Mesenteric fat pad (tissue), 1 donor: ENCODE measurements around the gene WWP2. TPM values are rescaled to one million over a fixed set of nuclear protein-coding genes. Genes with fewer than 3 reads are reported as not detected.
"Not testable (repeated sequence)": the region's sequence is repeated elsewhere in the genome, so short reads cannot be mapped to it uniquely, and the experiment has no call there.

Experiments
- DNase-seq: peaks from one replicate; pipeline ENCODE4 v3.0.0-alpha.2; 2020; ENCODE audit warnings: low spot score
- total RNA-seq: library from RNA; stranded (reverse); fragmentation: NEBNext Ultra II Directional; extraction: Animal tissue kit (Norgen Biotek cat#: 25700); gene quantifications from one replicate; pipeline ENCODE4 v1.2.1, GENCODE V29; 2021
- donor health status: DM: yes; HTN: yes; CAD: no.

WWP2 gene
- total RNA-seq, 1 donor from 2014 or later: 43.0 TPM

DNA sequence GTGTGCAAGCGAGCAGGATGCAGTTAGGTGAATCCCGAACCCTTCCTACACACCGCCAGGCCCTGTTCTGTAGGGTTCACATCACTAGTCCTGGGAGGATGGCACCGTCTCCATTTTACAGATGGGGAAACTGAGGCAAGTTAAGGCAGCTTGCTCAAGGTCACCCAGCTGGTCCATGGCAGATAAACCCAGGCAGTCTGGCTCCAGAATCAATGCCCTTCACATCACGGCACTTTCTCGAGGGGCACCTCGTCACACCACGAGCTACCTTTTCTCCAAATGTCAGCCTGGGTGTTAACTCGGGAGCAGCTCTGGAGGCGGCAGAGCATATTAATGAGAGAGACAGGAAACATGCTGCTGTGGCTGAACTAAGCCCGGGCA lies 16.9 kb upstream of the WWP2 start:
- no peak for DNase-seq

DNA sequence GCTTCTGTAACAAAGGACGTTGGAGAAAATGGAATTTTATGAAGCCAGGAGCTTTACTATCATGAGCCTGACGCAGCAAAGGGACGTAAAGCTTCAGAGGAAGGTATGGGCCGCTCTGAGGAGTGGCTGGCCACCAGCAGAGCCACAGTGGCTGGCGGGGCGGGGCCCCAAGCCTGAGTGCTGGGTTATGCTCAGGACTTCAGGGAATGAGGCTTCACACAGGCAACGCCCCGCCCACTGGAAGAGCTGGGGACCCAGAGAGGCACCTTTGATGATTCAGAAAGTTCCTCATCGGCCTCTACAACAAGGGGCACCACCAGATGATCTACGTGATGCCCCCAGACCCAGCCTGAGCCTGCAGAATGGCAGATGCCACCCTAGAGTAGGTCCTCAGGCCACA lies 16.2 kb upstream of the WWP2 start:
- DNase-seq: no peak

- no peak for DNase-seq
Observed at GRCh38 chr16:69747115-69747514, 15.0 kb upstream of the WWP2 start.

DNA sequence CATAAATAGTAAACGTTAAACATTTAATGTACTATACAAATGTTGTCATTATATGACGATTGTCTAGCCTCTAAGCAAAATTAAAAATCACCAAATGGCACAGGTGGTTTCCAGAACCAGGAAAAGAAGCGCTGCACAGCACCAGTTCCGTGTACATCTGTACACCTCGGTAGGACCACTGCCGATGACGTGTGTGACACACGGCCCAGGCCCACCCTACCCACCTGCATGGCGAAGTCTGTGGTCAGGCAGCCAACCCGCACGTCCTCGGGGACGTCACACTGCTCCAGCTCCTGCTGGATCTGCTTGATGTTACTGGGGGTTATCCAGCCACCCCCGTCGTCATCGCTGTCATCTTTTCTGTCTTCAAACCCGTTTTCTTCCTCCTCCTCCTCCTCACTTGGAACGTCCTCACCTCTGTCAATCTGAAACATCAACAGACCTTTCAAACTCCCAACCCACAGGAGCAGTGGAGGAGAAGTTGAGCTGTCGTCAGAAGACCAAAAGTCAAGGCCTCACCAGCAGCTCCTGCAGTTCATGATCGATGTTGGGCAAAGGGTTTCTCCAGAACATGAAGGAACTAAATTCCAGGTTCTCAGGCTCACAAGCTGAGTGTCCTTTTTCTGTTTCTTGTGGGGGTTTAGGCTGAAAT lies 13.3 kb upstream of the WWP2 start:
- no peak for DNase-seq

DNA sequence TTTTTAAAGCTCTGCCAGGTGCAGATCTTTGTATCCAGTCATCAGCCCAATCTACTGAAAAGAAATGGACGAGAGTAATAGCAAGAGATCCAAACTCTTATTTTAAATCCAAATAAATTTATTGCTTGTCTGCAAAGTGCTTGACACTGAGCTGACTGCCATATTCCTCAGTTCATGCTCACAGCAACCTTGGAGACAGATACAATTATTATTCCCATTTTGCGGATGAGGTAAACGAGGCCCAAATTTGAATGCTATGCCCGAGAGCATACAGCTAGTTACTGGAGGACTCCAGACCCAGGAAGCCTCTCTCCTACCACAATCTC lies 8.0 kb upstream of the WWP2 start:
- no peak for DNase-seq

- DNase-seq: peak; percentile 99
Observed at GRCh38 chr16:69754469-69755310, 7.4 kb upstream of the WWP2 start, which contains the start of gene NOB1. TSS of gene NOB1 (minus strand) at chr16:69754926. CDS start at chr16:69754910, 16 bp downstream.

DNA sequence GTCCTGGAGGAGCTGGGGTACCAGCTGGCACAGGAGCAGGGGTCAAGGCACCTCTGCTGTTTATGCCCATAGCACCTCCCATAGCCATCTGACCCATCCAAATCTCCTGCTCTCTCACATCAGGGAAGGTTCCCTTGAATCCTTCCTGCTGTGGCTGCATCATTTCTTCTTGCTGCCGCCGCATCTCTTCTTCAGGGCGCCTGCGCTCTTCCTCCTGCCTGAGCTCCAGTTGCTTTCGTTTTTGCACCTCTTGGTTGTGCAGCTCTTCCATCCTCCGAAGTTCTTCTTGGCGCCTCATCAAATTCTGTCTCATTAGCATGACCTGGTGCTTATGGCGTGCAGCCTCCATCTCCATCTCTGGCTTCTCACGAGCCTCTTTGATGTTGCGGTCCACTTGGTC lies 5.4 kb upstream of the WWP2 start:
- DNase-seq: no peak

DNA sequence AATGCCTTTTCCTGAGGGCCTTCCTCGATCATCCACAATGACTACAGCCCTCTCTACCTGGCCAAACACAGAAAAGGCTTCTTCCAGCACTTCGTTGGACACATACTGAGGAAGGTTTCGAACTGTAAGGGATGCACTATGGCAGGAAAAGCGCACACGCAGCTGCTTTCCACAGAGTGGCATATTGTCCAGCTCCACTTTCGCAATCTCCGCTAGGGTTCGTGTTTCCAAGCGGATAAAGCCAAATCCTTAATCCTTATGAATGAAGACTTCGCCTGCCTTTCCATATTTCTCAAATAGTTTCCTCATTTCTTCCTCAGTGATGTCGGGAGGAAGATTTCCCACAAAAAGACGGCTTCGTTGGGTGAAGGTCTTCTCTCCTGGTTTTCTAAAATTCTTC lies 4.8 kb upstream of the WWP2 start:
- DNase-seq: not testable (repeated sequence)

- no peak for DNase-seq
Observed at GRCh38 chr16:69762814-69763598, 874 bp downstream of the WWP2 start.

DNA sequence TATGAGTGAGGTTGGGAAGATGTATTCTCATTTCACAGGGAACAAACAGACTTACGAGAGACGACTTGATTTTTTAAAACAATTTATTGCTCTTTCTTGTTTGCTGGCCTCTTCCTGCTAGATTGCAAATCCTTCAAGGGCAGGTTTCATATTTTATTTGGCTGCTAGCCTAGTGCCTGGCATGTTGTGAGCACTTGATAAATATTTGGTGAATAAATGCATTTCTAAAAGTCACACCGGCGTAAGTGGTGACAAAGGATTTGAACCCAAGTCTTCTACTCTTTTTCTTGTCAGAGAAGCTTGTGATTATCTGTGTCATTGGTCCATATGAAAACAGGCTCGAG lies 1.4 kb downstream of the WWP2 start:
- DNase-seq: no peak

DNA sequence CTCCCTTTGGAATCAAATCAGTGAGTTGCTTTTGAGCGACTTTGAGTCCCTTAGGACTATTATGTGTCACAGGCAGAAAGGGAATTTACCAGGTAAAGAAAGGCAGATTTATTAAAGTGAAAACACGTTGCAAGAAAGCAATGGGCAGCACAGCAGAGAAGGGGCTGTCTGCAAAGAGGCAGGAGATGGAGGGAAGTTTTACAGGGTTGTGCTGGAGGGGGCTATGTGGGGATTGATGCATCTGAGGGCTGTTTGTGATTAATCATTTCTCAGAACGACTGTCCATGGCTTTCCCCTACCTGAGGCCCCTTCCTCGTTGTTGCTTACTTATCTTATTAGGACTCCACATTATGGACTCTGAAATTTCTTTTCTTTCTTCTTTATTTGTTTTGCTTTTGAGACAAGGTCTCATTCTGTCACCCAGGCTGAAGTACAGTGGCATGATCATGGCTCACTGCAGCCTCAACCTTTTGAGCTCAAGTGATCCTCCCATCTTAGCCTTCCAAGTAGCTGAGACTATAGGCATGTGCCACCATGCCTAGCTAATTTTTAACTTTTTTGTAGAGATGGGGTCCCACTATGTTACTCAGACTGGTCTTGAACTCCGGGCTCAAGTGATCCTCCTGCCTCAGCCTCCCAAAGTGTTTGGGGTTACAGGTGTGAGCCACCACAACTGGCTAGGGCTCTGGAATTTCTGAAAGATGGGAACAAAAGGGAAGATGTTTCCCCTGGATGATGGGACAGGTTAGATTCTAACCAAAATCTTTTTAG lies 5.5 kb downstream of the WWP2 start:
- no peak for DNase-seq

- DNase-seq: no peak
Observed at GRCh38 chr16:69768666-69769065, 6.5 kb downstream of the WWP2 start.

GRCh38 chr16:69769404-69769803 lies 7.3 kb downstream of the WWP2 start:
- DNase-seq: no peak

DNA sequence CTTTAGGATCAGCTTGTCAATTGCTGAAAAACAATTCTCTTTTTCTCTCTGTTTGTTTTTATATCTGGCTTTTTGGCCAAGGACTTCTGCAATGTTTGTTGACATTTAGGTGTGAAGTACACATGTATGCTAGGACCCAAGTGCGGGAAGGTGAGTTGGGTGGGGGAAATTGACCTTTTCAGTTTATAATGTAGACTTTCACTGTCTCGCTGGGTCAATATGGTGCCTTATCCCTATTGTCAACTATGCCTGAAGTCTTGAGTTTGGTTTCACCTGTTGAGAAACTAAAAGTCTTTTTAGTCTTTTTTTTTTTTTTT lies 9.5 kb downstream of the WWP2 start:
- DNase-seq: no peak

DNA sequence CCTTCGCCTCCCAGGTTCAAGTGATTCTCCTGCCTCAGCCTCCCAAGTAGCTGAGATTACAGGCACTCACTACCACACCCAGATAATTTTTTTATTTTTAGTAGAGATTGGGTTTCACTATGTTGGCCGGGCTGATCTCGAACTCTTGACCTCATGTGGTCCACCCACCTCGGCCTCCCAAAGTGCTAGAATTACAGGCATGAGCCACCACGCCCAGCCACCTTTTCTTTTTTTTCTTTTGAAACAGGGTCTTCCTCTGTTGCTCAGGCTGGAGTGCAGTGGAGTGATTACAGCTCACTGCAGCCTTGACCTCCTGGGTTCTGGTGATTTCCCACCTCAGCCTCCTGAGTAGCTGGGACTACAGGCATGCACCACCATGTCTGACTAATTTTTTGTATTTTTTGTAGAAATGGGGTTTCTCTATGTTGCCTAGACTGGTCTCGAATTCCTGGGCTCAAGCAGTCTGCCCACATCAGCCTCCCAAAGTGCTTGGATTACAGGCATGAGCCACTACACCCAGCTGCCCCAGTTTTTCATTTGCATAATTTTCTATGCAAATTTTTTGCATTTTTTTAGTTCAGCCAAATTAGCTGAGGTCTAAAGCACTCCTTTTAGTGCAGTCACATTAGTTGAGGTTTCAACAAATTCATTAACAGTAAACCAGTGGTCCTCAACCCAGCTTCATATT lies 11.3 kb downstream of the WWP2 start:
- no peak for DNase-seq

GRCh38 chr16:69775563-69775962 lies 13.4 kb downstream of the WWP2 start:
- no peak for DNase-seq

DNA sequence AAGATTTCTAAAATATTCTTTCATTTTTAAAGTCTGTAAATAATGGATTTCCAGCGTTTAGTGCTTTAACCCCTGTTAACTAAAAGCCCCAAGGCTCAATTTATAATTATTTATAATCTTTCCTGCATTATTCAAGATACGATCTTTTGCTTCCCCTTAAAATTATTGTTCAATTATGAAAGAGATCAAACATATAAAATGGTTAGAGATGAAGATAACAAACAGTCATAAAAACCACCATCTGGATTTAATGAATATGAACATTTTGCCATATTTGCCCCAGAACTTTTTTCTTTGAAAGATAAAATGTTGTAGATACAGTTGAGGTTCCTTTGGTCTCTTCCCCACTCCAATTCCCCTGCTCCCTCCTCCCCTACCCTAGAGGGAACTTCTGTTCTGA lies 17.6 kb downstream of the WWP2 start:
- no peak for DNase-seq

GRCh38 chr16:69781118-69781517 lies 19.0 kb downstream of the WWP2 start:
- DNase-seq: no peak

DNA sequence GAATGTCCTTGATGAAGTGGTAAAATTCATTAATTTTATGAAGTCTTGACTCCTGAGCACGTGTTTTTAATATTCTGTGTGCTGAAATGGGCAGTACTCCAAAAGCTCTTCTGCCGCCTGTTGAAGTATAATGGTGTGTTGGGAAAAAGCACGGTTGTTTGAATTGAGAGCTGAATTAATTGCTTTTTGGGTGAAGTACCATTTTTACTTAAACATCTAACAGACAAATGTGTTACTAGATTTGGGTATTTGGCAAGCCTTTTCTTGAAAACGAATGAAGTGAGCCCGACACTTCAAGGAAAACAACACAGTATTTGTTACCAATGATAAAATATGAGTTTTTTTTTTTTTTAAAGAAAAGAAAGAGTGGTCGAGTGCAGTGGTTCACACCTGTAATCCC lies 22.5 kb downstream of the WWP2 start:
- DNase-seq: no peak

GRCh38 chr16:69787883-69788282 lies 25.8 kb downstream of the WWP2 start:
- no peak for DNase-seq

GRCh38 chr16:69791391-69791847 lies 29.3 kb downstream of the WWP2 start:
- not testable (repeated sequence) for DNase-seq
